H1 (cell line): ENCODE measurements around the gene LAMA3. TPM values are rescaled to one million over a fixed set of nuclear protein-coding genes. Genes with fewer than 3 reads are reported as not detected.

Experiments
- EZH2 ChIP-seq: fragments of 200-600 bp; sonication (generic); IDR thresholded peaks from 2 replicates; pipeline ENCODE4 v1.7.1; 2012; ENCODE audit warnings: low read depth, mild to moderate bottlenecking, moderate library complexity, low read length, inconsistent platforms; ENCODE audit not compliant: severe bottlenecking
- MAX ChIP-seq: IDR thresholded peaks from 2 replicates; pipeline ENCODE4 v1.6.1; 2012; ENCODE audit warnings: inconsistent platforms
- ZNF274 ChIP-seq: IDR thresholded peaks from 2 replicates; pipeline ENCODE4 v1.7.0; 2012; ENCODE audit warnings: low read length, borderline replicate concordance; ENCODE audit errors: extremely low read depth
- polyA plus RNA-seq, 7 experiments: library from polyadenylated mRNA; depleted of rRNA in 3 of 7; stranded (reverse) in 5 of 7; unstranded in 2 of 7; fragments of >200 nt in 5 of 7; fragments of 200-250 nt in 2 of 7; gene quantifications; 1 replicate in 5 of 7; 2 replicates in 1 of 7; 4 replicates in 1 of 7; pipeline versions ENCODE4 v1.2.1 to v1.2.3, GENCODE V29; 2011 to 2013; ENCODE audit warnings: missing spikeins in 2 of 7, mixed read lengths in 2 of 7
- total RNA-seq: library from RNA; stranded (reverse); fragmentation: NEBNext Ultra II Directional; extraction: Animal tissue kit (Norgen Biotek cat#: 25700); gene quantifications from 2 replicates; pipeline ENCODE4 v1.2.1, GENCODE V29; 2021

The LAMA3 gene
- total and polyA plus RNA-seq, 2 of the 8 experiments (the other 6 are each of a cell fraction or from before 2014, with no cell fraction given), result 0.76 to 5.0 TPM

GRCh38 chr18:23990474-23991410 is 301.5 kb downstream of the LAMA3 start (continued):
- TF ChIP-seq MAX (no peak), ZNF274 (no peak), EZH2 (no peak)
